T47D (cell line): ENCODE results near the gene ATP1B4.
A peak's percentile ranks its signal among the peaks of the same experiment; 100 is the strongest.
"Not testable (repeated sequence)": the region's sequence is repeated elsewhere in the genome, so short reads cannot be mapped to it uniquely, and the experiment has no call there.

Experiments
- DNase-seq, 2 experiments: peaks; one replicate each; pipeline versions ENCODE4 v3.0.0 to v3.0.0-alpha.2; 2011 to 2012; ENCODE audit warnings: low read depth in 1 of 2, low spot score in 1 of 2
- JUND ChIP-seq: IDR thresholded peaks from 2 replicates; pipeline ENCODE4 v1.6.1; 2012; ENCODE audit warnings: low read depth
- in situ Hi-C: cut with HindIII; loops from 2 replicates; pipeline ENCODE4 v1.10.0; 2016; ENCODE audit warnings: low sequenced_read_pairs, low pct_unique_long_range_greater_than_20kb

The ATP1B4 gene

GRCh38 chrX:120361764-120362305 is at the start of gene ATP1B4:
Gene ATP1B4, plus strand, starts transcription at chrX:120362089. Its CDS starts 80 bp downstream, at chrX:120362169.
- TF ChIP-seq JUND: no peak
- in situ Hi-C loops: no loop called here

GRCh38 chrX:120315776-120316175 is 46.1 kb upstream of the ATP1B4 start:
- TF ChIP-seq JUND: no peak
- DNase-seq: no peak
- in situ Hi-C loops: no loop called here

More at GRCh38 chrX:120361764-120362305, at the start of gene ATP1B4:
- no peak for DNase-seq

- DNase-seq: peak in 1 of 2 experiments; percentile 67
- TF ChIP-seq JUND: peak; percentile 38; the same call in 1 of the 2 replicates
- in situ Hi-C loops: no loop called here
These were observed 45.2 kb upstream of the ATP1B4 start for GRCh38 chrX:120316587-120317283.

- in situ Hi-C loops: no loop called here
- no peak for DNase-seq
- TF ChIP-seq JUND: no peak
These were observed 43.5 kb upstream of the ATP1B4 start for GRCh38 chrX:120318411-120318810.

- no peak for TF ChIP-seq JUND
- DNase-seq: no peak
- in situ Hi-C loops: no loop called here
These were observed 40.2 kb upstream of the ATP1B4 start for GRCh38 chrX:120321520-120322281.

- no peak for TF ChIP-seq JUND
- no peak for DNase-seq
- in situ Hi-C loops: no loop called here
These were observed 30.8 kb upstream of the ATP1B4 start for GRCh38 chrX:120331116-120331515.

- TF ChIP-seq JUND: no peak
- in situ Hi-C loops: no loop called here
- DNase-seq: no peak
These were observed 29.5 kb upstream of the ATP1B4 start for GRCh38 chrX:120332394-120332793.

GRCh38 chrX:120334151-120334550 is 27.7 kb upstream of the ATP1B4 start:
- DNase-seq: peak in 1 of 2 experiments; percentile 5
- TF ChIP-seq JUND: no peak
- in situ Hi-C loops: no loop called here

- no peak for DNase-seq
- TF ChIP-seq JUND: no peak
- in situ Hi-C loops: no loop called here
These were observed 27.3 kb upstream of the ATP1B4 start for GRCh38 chrX:120334603-120335002.

GRCh38 chrX:120335289-120335688 is 26.6 kb upstream of the ATP1B4 start:
- no peak for DNase-seq
- no peak for TF ChIP-seq JUND
- in situ Hi-C loops: no loop called here

- in situ Hi-C loops: no loop called here
- no peak for TF ChIP-seq JUND
- no peak for DNase-seq
These were observed 25.0 kb upstream of the ATP1B4 start for GRCh38 chrX:120336899-120337298.

- in situ Hi-C loops, DNase-seq: not testable (repeated sequence)
These were observed 17.3 kb upstream of the ATP1B4 start for GRCh38 chrX:120344566-120344965.
